ENCODE results near the gene ALX4. TPM values are rescaled to one million over a fixed set of nuclear protein-coding genes. Genes with fewer than 3 reads are reported as not detected.

ALX4 gene
- total RNA-seq, 2 experiments from 2014 or later: not detected

DNA sequence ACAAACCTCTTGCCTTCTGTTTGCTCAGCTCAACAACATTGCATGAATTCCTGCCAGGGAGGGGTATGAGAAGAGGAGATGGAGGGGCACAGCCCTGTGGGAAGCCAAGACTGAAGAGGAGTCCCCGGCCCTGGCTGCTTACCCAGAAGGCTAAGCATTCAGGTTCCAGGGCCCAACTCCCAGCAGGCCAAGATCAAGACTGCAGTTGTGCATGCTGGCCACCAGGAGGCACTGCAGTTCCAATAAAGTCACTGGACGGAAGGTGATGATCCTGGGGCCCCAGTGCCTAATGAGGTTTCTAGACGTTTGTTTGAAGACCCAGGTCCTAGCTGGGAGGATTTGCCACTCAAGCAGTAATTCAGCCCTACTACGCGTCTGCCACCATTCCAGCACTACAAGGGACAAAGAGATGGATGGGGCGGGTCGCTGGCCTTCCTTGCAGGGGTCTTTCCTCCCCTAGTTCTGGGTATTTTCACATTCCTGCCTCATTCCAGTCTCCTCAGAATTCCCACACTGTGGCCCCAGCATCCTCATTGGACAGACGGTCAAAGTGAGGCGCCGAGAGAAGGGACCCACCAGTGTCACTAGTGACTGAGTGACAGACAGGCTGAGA lies 23.6 kb downstream of the ALX4 start:
- BruUV-seq (replicated peaks): no TSS peak

DNA sequence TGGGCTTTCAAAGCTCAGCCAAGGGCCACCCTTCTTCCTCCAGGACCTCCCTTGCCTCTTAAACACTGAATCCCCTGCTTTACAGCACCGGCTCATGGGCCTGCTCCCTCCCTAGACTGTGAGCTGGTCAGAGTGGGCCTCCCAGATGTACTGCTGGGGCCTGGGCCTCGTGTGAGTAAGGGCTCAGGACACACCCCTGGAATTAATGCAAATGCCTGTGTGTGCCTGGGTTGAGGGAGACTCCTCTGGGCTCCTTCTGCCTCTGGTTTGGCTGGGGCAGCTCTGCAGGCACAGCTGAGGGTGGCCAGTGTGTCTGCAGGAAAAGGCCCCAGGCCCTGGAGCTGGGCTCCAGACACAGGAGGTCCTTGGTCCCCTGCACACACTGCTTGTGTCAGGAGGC lies 24.2 kb downstream of the ALX4 start:
- Histone ChIP-seq H2AFZ (ENCODE audit: low read length) (no peak overlapping the region), H3K4me2 (ENCODE audit: low read length) (no peak overlapping the region), H3K4me1 (ENCODE audit: insufficient read depth, low read length, poor library complexity, severe bottlenecking) (no peaks in the 10 kb centered on the region), H3K79me2 (ENCODE audit: insufficient read depth, low read depth, low read length) (no peaks in the 10 kb centered on the region), H3K4me3 (ENCODE audit: low read depth, low read length, poor library complexity, severe bottlenecking) (no peak overlapping the region), H3K9me3 (ENCODE audit: low read length) (no peaks in the 10 kb centered on the region), H4K20me1 (ENCODE audit: insufficient read depth, low read length) (no peaks in the 10 kb centered on the region), H3K9me2 (ENCODE audit: insufficient read depth, low read length) (no peaks in the 10 kb centered on the region), H3K27ac (ENCODE audit: low read depth, low read length, poor library complexity, severe bottlenecking) (no peak overlapping the region), H3K36me3 (ENCODE audit: insufficient read depth, low read length) (no peaks in the 10 kb centered on the region)
- no peak for TF ChIP-seq EZH2phosphoT487 (IDR thresholded peaks at IDR 0.05; ENCODE audit: borderline replicate concordance, low read depth, low read length)
- TF ChIP-seq, protein P1, sequence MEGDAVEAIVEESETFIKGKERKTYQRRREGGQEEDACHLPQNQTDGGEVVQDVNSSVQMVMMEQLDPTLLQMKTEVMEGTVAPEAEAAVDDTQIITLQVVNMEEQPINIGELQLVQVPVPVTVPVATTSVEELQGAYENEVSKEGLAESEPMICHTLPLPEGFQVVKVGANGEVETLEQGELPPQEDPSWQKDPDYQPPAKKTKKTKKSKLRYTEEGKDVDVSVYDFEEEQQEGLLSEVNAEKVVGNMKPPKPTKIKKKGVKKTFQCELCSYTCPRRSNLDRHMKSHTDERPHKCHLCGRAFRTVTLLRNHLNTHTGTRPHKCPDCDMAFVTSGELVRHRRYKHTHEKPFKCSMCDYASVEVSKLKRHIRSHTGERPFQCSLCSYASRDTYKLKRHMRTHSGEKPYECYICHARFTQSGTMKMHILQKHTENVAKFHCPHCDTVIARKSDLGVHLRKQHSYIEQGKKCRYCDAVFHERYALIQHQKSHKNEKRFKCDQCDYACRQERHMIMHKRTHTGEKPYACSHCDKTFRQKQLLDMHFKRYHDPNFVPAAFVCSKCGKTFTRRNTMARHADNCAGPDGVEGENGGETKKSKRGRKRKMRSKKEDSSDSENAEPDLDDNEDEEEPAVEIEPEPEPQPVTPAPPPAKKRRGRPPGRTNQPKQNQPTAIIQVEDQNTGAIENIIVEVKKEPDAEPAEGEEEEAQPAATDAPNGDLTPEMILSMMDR (conservative IDR thresholded peaks at IDR 0.05; ENCODE audit: low read length): no peak
- BruUV-seq (replicated peaks): no TSS peak
- CTCF ChIA-PET (ENCODE audit: unreplicated experiment): interaction anchor here (0.6 kb wide), 1 partner anchor 315 kb away, joined by 3 read pairs; no protein-coding TSS in a partner anchor
- intact Hi-C loops (cut with micrococcal nuclease; ENCODE audit: unreplicated experiment): loop anchor here (1.0 to 10.0 kb wide), 3 partner anchors 193 to 329 kb away; no protein-coding TSS in a partner anchor
- POLR2A ChIA-PET: interaction anchor here (0.6 to 1.3 kb wide), 3 partner anchors 249 to 812 kb away, joined by 3 to 8 read pairs (median 3); no protein-coding TSS in a partner anchor
- no peak for DNase-seq (ENCODE audit: low spot score)

More for the DNA sequence above, 23.6 kb downstream of the ALX4 start:
- H4K20me1 ChIP-seq (ENCODE audit: insufficient read depth, low read length): no peaks in the 10 kb centered on the region
- H3K9me3 ChIP-seq (ENCODE audit: low read length): no peaks in the 10 kb centered on the region
- H3K36me3 ChIP-seq (ENCODE audit: insufficient read depth, low read length): no peaks in the 10 kb centered on the region
- H3K4me2 ChIP-seq (ENCODE audit: low read length): no peak overlapping the region
- ChIA-PET POLR2A (interaction anchor here (1.3 kb wide), 1 partner anchor 248 kb away, joined by 3 read pairs; no protein-coding TSS in a partner anchor), CTCF (ENCODE audit: unreplicated experiment) (interaction anchor here (0.6 kb wide), 1 partner anchor 315 kb away, joined by 3 read pairs; no protein-coding TSS in a partner anchor)
- peak; percentile 57 for DNase-seq (ENCODE audit: low spot score)
- no peaks in the 10 kb centered on the region for H3K9me2 ChIP-seq (ENCODE audit: insufficient read depth, low read length)
- intact Hi-C loops (cut with micrococcal nuclease; ENCODE audit: unreplicated experiment): loop anchor here (1.0 to 10.0 kb wide), 3 partner anchors 194 to 328 kb away; no protein-coding TSS in a partner anchor
- H3K27ac ChIP-seq (ENCODE audit: low read depth, low read length, poor library complexity, severe bottlenecking): no peak overlapping the region
- H2AFZ ChIP-seq (ENCODE audit: low read length): no peak overlapping the region
- no peaks in the 10 kb centered on the region for H3K79me2 ChIP-seq (ENCODE audit: insufficient read depth, low read depth, low read length)
- H3K4me3 ChIP-seq (ENCODE audit: low read depth, low read length, poor library complexity, severe bottlenecking): no peak overlapping the region
- no peak for TF ChIP-seq EZH2phosphoT487 (IDR thresholded peaks at IDR 0.05; ENCODE audit: borderline replicate concordance, low read depth, low read length)
- TF ChIP-seq, protein P1 (conservative IDR thresholded peaks at IDR 0.05; ENCODE audit: low read length): peak; percentile 90
- no peaks in the 10 kb centered on the region for H3K4me1 ChIP-seq (ENCODE audit: insufficient read depth, low read length, poor library complexity, severe bottlenecking)

DNA sequence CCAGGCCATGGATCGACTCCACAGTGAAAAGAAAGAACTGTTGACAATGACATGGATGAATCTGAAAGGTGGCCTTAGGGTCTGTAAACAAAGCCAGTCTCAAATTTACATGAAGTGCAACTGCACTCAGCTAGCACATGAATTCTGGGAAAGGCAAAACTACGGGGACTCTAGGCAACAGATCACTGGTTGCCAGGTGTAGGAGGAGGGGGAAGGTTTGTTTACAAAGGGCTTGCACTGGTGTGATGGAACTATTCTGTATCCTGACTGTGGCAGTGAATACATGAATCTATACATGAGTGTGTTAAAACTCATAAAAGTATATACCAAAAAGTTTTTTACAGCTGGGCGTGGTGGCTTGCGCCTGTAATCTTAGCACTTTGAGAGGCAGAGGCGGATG lies 27.3 kb downstream of the ALX4 start:
- Histone ChIP-seq H3K79me2 (ENCODE audit: insufficient read depth, low read depth, low read length) (no peaks in the 10 kb centered on the region), H3K4me2 (ENCODE audit: low read length) (no peak overlapping the region), H3K36me3 (ENCODE audit: insufficient read depth, low read length) (no peaks in the 10 kb centered on the region), H3K9me2 (ENCODE audit: insufficient read depth, low read length) (no peaks in the 10 kb centered on the region), H4K20me1 (ENCODE audit: insufficient read depth, low read length) (no peaks in the 10 kb centered on the region), H3K27ac (ENCODE audit: low read depth, low read length, poor library complexity, severe bottlenecking) (no peak overlapping the region), H3K4me3 (ENCODE audit: low read depth, low read length, poor library complexity, severe bottlenecking) (no peak overlapping the region), H2AFZ (ENCODE audit: low read length) (no peak overlapping the region), H3K4me1 (ENCODE audit: insufficient read depth, low read length, poor library complexity, severe bottlenecking) (no peaks in the 10 kb centered on the region), H3K9me3 (ENCODE audit: low read length) (no peaks in the 10 kb centered on the region)
- ChIA-PET POLR2A (no interaction called here), CTCF (ENCODE audit: unreplicated experiment) (no interaction called here)
- BruUV-seq (replicated peaks): no TSS peak
- DNase-seq (ENCODE audit: low spot score): no peak
- intact Hi-C loops (cut with micrococcal nuclease; ENCODE audit: unreplicated experiment): loop anchor here (10.0 kb wide), 1 partner anchor 332 kb away; no protein-coding TSS in a partner anchor
- TF ChIP-seq, protein P1 (conservative IDR thresholded peaks at IDR 0.05; ENCODE audit: low read length): no peak
- no peak for TF ChIP-seq EZH2phosphoT487 (IDR thresholded peaks at IDR 0.05; ENCODE audit: borderline replicate concordance, low read depth, low read length)

Data from OCI-LY7 (cell line).